ENCODE measurements around the gene ACOT12. TPM values are rescaled to one million over a fixed set of nuclear protein-coding genes. Genes with fewer than 3 reads are reported as not detected.

Gene ACOT12
- total RNA-seq, 1 experiment from 2014 or later, result not detected

DNA sequence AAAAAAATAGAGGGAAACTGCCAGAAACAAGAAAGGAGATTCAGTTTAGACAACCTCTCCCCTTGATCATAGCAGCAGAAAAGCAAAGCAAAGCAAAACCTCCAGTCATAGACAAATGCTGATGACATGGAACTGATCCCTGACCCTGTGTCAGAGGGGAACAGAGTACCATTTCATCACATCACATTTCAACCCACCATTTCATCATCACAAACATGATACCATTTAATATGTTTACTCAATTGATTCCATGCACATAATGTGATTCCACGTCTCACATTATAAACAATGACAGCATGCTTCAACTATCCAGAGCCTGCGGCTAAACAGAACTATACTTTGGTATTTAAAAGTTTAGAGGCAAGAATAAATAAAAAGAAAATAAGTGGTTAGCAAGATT, 28.7 kb upstream of the ACOT12 start:
- Histone ChIP-seq H3T11ph (ENCODE audit: low read length) (no peak overlapping the region), H2AK5ac (ENCODE audit: insufficient read length, low read length) (no peak overlapping the region), H3K27ac (ENCODE audit: insufficient read length, low read depth, low read length) (no peak overlapping the region), H3K56ac (ENCODE audit: insufficient read length, low read depth, low read length) (no peak overlapping the region), H3K14ac (ENCODE audit: insufficient read depth, low read length) (no peak overlapping the region), H2BK15ac (ENCODE audit: low read depth, low read length) (no peak overlapping the region), H2BK5ac (ENCODE audit: insufficient read length, low read length) (no peak overlapping the region), H3K4me1 (ENCODE audit: insufficient read depth, low read length) (peaks cover 4% of the 10 kb centered on the region; the same call in 1 of the 2 replicates), H3K4me2 (ENCODE audit: insufficient read depth, insufficient read length, low read length) (no peak overlapping the region), H3K23ac (ENCODE audit: insufficient read length, low read depth, low read length) (no peak overlapping the region), H4K91ac (ENCODE audit: insufficient read length, low read depth, low read length) (no peak overlapping the region), H3K4ac (ENCODE audit: low read depth, low read length) (no peak overlapping the region), H4K20me1 (ENCODE audit: control insufficient read depth, insufficient read depth, insufficient read length) (no peaks in the 10 kb centered on the region), H3K23me2 (ENCODE audit: insufficient read length, low read depth, low read length, poor library complexity, severe bottlenecking) (no peaks in the 10 kb centered on the region), H3K18ac (ENCODE audit: insufficient read length, low read depth, low read length) (no peak overlapping the region), H4K8ac (replicated peaks; ENCODE audit: insufficient read length, low read depth, low read length) (no peak overlapping the region), H3K27me3 (ENCODE audit: insufficient read depth, low read length) (no peaks in the 10 kb centered on the region), H3K79me1 (ENCODE audit: insufficient read depth, low read depth, low read length, poor library complexity, severe bottlenecking) (no peaks in the 10 kb centered on the region), H3K79me2 (ENCODE audit: insufficient read depth, low read length) (no peaks in the 10 kb centered on the region), H2BK120ac (ENCODE audit: low read depth, low read length, poor library complexity, severe bottlenecking) (no peak overlapping the region), H2BK20ac (ENCODE audit: low read depth, low read length, poor library complexity, severe bottlenecking) (no peak overlapping the region), H2AFZ (ENCODE audit: low read length) (no peak overlapping the region), H2BK12ac (ENCODE audit: insufficient read length, low read depth, low read length) (no peak overlapping the region), H4K5ac (ENCODE audit: insufficient read length, low read depth, low read length) (no peak overlapping the region), H3K9ac (ENCODE audit: extremely low read depth, insufficient read length, low read length) (no peak overlapping the region), H3K9me3 (ENCODE audit: control insufficient read depth, low read depth, low read length) (no peaks in the 10 kb centered on the region)
- WGBS (ENCODE audit: extremely low coverage, insufficient read length, low lambda C conversion rate), result no CpG with 5 or more reads among the region's 2 CpGs
- Mint-ChIP-seq H3K36me3 (ENCODE audit: insufficient read depth in 1 of 3, low read depth in 3 of 3) (no peaks in the 10 kb centered on the region), H3K27me3 (ENCODE audit: low read depth) (no peaks in the 10 kb centered on the region), H3K9me3 (no peaks in the 10 kb centered on the region), H3K4me3 (no peak overlapping the region), H3K4me1 (peaks cover 7 to 9% of the 10 kb centered on the region in 2 experiments), H3K27ac (no peak overlapping the region; a peak in 1 of 7 replicates)
- no peak for DNase-seq
- TF ChIP-seq, protein P1, sequence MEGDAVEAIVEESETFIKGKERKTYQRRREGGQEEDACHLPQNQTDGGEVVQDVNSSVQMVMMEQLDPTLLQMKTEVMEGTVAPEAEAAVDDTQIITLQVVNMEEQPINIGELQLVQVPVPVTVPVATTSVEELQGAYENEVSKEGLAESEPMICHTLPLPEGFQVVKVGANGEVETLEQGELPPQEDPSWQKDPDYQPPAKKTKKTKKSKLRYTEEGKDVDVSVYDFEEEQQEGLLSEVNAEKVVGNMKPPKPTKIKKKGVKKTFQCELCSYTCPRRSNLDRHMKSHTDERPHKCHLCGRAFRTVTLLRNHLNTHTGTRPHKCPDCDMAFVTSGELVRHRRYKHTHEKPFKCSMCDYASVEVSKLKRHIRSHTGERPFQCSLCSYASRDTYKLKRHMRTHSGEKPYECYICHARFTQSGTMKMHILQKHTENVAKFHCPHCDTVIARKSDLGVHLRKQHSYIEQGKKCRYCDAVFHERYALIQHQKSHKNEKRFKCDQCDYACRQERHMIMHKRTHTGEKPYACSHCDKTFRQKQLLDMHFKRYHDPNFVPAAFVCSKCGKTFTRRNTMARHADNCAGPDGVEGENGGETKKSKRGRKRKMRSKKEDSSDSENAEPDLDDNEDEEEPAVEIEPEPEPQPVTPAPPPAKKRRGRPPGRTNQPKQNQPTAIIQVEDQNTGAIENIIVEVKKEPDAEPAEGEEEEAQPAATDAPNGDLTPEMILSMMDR (conservative IDR thresholded peaks at IDR 0.05), result no peak

Measured in H9 (cell line).